HG03442 (cell line): Measurements from ENCODE around the gene AUTS2.
"Not testable (repeated sequence)": the region's sequence is repeated elsewhere in the genome, so short reads cannot be mapped to it uniquely, and the experiment has no call there.

Source experiments
- ATAC-seq: cut with Tn5 transposase; IDR thresholded peaks from one replicate; pipeline ENCODE4 v1.9.1; 2021; ENCODE audit warnings: mild to moderate bottlenecking, moderate library complexity; ENCODE audit not compliant: unreplicated experiment

Gene AUTS2

DNA sequence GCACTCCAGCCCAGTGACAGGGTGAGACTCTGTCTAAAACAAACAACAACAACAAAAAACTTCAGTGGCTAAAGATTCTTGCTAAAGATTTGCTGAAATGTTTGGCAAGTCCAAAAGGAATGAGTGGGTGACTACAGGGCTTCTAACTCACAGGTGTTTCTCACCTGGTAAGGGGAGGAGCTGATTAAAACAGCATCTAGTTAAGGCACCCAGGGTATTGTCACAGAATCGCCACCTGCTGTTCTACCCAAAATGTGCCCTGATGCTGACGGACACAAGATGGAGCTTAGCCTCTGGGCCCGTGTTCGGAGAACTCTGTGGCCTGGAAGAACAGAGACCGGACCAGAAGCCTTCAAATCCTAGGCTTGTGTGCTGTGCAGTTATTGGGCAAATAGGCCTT lies 1197.7 kb downstream of the AUTS2 start:
- ATAC-seq: no peak

DNA sequence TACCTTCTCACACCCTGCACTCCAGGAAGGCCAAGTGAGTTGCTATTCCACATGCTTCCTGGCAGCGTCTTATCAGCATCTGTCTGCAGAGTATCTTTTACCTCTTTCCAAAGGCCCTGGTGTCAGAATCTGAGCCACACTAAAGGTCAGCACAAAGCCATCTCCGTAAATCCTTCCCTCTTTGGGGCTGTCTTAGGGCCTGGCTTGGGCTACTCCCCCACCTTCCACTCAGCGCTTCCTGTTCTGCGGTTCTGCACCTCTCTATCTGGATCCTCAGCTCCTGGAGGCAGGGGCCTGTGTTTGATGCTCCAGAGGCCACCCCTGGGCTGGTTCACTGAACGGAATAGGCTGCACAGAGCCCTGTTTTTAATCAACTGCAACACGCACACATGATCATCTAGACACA lies 1198.8 kb downstream of the AUTS2 start:
- ATAC-seq: no peak

DNA sequence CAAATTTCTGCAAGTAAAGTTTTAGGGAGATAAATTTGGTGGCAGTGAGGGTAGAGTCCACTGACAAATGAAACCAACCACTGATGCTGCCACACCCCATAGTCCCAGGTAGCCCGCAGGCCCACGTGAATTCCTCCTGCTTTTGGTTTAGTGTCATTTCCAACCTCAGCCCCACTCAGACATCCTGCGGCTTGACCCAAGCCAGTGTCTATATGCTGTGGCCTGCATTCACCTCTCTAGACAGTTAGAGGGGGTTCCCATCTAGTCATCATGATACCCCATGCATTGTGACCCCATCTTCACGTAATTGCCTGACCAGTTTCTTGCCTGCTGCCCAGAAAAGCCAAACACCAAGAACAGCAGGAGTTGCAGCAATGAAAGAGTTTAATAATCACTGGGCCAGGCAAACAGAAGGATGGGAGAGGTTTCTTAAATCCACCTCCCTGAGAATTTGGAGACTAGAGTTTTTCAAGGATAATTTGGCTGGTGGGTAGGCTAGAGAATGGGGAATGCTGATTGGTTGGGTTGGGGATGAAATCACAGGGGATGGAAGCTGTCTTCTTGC lies 1201.6 kb downstream of the AUTS2 start:
- ATAC-seq: peak; percentile 44

DNA sequence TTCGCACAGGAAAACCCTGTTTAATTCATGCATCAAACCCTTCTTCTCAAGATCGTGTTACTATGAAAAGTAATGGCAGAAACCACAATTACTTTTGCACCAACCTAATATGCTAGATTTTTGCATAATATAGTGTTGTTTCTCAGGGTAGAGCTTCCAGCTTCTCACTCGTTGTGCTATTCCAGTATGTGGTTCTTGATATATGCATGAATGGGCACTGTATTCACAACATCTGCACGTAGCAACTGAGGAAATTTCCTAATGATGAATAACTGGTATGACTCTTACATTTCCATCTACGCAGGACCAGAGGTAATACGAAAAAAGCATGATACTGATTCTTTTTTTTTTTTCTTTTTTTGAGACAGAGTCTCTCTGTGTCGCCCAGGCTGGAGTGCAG lies 1207.1 kb downstream of the AUTS2 start:
- ATAC-seq: peak; percentile 72

DNA sequence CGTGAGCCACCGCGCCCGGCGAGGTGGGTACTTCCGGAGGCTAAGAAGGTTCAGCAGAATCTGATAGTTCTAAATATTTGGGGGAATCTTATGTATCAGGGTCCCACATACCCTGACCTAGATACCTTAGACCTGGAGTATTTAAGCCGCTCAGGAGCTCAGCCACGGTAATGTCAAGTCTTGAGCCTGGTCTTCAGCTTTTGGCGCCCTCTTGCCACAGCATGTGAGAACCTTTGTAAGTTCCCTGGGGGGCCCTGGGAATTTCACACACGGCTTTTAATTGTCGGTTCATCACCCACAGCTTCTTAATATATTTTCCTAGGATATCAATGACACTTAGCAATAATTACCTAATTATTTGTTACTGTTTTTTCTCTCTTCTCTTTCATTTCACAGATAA lies 1209.4 kb downstream of the AUTS2 start:
- no peak for ATAC-seq

DNA sequence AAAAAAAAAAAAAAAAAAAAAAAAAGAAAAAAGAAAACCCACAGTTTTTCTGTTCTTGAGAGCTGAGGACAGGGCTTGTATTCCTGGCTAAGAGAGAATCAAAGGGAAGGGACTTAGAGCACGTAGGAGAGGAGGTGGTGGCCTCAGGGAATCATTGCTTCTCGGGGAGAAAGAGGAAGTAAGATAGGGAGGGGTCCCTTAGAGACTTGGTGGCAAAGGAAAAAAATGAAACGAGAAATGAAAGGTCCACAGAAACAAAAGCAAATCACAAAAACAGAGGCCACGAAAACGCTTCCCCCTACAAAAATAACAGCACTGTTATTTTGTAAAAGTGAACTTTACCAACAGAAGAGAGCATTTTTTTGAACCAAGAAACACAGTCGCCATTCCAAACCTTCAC lies 1210.6 kb downstream of the AUTS2 start:
- no peak for ATAC-seq

DNA sequence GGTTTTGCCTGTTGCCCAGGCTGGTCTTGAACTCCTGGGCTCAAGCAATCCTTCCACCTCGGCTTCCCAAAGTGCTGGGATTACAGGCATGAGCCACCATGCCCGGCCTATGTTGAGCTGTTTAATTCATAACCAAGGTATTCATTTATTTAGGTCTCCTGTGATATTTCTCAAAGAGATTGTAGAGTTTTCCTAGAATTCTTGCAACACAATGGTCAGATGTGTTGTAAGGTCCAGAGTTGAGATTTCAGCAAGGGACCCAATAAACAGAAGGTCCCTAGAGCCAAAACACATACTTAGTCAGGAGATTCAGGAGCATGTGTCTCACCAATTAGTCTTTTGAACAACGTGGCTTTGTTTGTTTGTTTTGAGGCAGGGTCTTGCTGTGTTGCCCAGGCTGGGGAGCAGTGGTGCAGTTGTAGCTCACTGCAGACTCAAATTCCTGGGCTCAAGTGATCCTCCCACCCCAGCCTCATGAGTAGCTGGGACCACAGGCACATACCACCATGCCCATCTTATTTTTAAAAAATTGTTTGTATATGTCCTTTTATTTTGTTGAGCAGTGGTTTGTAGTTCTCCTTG lies 1212.4 kb downstream of the AUTS2 start:
- no peak for ATAC-seq

DNA sequence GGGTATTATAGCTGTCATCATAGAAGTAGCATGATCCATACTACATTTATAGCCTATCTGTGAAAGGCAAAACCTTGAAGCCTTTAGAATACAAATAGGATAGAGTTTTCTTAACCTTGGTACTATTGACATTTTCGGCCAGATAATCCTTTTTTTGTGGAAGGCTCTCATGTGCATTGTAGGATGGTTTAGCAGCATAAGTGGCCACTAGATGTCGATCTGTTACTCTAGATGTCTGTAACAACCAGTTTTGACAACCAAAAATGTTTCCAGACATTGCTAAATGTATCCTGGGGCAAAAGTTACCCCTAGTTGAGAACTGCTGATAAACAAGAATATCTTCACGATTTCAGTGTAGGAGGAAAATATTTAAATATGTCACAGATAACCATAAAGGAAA lies 1214.2 kb downstream of the AUTS2 start:
- ATAC-seq: no peak

DNA sequence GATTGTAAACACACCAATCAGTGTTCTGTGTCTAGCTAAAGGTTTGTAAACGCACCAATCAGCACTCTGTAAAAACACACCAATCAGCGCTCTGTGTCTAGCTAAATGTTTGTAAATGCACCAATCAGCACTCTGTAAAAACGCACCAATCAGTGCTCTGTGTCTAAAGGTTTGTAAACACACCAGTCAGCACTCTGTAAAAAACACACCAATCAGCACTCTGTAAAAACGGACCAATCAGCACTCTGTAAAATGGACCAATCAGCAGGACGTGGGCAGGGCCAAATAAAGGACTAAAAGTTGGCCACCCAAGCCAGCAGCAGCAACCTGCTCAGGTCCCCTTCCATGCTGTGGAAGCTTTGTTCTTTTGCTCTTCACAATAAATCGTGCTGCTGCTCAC lies 1224.2 kb downstream of the AUTS2 start:
- ATAC-seq: not testable (repeated sequence)

DNA sequence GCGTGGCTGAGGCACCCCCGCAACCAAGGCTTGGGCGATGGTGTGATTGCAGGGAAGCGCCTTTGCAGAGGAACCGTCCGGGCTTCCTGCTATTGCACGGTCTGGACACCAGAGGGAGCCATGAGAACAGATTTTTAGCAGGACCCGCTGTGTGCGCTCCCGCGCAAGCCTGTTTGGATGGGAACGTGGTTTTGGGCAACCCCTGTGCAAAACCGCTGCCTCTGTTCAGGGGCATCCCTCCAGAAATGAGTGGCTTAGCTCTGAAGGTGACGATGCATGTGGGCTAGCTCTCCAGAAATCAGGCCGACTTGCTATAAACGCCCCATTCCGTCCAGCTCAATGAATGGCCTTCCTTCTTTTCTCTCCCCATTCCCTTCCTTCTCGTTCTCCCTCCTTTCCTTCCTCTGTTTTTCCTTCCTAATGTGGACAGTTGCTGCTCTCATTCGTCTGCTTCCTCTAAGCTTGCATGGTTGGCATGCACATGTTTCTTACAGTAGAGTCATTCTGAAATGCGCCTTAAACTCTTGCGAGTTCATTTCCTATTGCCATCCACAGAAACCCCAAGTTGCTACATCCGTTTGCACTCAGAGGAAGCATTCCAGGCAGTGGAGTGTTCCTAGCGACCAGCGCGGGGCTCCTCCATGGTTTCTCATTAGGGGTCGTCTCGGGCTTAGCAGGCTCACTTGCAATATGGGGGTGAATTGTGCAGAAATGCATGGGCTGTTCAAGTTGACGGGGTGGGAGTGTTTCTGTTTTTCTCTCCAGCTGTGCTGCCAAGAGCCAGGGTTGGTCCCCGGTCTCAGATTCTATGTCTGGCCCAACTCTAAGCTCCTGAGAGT lies 1231.2 kb downstream of the AUTS2 start:
- ATAC-seq: peak; percentile 69

DNA sequence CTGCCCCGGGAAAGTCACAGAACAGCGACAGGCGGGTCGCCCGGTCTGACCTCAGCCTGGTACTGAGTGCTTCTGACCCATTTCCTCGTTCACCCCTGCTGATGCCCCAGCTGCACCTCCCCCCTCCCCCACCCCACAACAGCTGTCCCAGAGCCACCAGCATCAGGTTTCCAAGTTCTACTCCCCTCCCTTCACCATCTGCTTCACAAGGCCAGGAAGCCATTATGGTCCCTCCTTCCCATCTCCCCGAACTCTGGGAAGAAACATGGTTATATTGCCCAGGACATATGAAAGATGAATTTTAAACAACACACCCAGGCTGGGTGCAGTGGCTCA lies 1231.8 kb downstream of the AUTS2 start:
- no peak for ATAC-seq

DNA sequence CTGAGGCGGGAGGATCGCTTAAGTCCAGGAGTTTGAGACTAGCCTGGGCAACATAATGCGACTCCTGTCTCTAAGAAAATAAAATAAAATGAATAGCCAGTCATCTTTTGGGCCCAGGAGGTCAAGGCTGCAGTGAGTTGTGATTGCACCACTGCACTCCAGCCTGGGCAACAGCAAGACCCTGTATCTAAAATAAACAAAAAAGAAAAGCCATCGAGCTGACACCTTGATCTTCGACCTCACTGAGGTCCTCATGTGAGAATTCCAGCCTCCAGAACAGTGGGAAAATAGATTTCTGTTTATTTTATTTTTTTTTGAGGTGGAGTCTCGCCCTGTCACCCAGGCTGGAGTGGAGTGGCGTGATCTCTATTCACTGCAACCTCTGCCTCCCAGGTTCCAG lies 1232.2 kb downstream of the AUTS2 start:
- ATAC-seq: no peak

DNA sequence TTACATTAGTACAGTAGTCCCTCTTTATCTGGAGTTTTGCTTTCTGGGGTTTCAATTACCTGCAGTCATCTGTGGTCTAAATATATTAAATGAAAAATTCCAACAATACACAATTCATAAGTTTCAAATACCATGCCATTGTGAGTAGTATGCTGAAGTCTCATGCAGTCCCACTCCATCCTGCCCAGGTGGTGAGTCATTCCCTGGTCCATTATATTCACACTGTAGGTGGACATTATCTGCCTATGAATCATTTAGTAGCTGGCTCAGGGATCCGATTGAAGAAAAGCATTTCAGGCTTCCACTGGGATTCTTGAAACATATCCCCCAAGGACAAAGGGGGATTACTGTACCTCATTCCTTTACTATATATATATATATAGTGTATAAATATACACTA lies 1235.5 kb downstream of the AUTS2 start:
- no peak for ATAC-seq

DNA sequence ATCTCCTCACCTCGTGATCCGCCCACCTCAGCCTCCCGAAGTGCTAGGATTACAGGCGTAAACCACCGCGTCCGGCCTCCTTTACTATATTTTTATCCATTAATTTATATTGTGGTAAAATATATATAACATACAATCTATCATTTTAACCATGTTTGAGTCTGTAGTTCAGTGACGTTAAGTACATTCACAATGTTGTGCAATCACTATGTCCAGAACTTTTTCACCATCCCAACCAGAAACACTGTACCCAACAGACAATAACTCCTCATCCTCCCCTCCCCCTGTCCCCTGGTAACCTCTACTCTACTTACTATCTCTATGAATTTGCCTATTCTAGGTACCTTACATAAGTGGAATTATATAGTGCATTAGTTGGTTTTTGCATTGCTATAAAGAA lies 1236.1 kb downstream of the AUTS2 start:
- no peak for ATAC-seq

DNA sequence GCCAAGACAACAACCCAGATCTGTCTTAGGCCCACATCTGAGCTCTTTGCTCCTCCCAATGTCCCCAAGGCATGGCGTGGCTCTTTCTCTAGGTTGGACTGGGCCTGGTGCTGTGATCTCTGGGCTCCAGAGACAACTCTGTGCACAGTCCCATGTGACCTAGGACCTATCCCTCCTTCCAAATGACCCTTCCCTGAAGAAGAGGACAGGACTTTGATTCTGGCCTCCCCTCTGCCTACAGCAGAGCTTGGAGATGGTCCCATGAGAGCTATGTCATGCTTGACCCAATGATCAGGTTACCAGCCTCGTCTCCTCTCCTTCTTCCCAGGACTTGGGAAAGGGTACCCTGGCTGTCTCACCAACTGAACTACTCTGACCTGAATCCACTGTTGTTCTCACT lies 1237.4 kb downstream of the AUTS2 start:
- no peak for ATAC-seq

DNA sequence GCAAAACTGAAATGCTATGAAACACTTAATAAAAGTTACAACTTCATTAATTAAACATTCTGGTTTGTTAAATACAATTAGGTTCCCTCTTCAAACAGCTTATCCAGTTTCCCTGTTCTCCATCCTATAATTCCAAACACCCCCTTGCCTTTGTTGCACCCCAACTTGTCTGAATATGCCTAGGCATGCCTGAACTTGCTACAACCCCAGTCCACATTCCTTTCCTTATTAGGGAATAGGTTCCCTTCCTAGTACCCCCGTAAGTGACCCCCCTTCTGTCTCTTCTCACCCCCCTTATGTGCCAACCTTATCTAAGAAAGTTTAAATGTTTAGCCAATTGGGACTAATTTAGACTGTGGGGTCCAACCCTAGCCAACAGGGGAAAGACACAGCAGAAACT lies 1238.0 kb downstream of the AUTS2 start:
- no peak for ATAC-seq

DNA sequence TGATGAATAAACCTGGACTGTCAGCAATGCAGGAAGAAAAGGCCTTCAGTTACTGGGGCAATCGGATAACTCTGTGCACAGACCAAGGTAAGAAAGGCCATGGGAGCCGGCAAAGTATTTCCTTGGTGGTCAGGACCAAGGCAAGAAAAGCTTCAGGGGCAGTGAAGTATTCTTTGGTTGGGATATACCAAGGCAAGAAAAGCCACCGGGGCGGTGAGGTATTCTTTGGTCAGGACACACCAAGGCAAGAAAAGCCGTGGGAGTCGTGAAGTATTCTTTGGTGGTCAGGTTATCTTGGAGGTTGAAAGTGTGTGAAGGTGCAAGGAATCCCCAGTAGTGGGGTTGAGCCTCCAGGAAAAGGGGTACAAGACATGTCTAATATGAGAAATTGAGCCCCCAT lies 1238.7 kb downstream of the AUTS2 start:
- ATAC-seq: no peak

DNA sequence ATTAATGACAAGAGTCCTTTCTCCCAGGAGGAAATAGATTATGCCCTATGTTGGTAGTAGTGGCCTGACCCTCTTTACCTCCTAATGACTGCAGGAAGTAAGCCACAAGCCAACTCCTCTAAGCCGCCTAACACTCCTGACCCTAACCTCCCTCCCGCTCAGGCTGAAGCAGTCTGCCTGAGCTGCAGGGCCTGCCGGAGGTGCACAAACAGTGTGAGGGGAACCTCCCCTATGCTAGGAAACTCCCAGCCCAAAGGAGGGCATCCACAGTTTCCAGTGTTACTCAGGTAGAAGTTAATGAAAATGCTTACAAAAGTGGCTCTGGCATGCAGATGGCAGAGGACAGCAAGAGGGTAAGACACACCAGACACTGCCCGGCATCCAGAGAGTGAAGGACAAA lies 1239.3 kb downstream of the AUTS2 start:
- ATAC-seq: no peak

DNA sequence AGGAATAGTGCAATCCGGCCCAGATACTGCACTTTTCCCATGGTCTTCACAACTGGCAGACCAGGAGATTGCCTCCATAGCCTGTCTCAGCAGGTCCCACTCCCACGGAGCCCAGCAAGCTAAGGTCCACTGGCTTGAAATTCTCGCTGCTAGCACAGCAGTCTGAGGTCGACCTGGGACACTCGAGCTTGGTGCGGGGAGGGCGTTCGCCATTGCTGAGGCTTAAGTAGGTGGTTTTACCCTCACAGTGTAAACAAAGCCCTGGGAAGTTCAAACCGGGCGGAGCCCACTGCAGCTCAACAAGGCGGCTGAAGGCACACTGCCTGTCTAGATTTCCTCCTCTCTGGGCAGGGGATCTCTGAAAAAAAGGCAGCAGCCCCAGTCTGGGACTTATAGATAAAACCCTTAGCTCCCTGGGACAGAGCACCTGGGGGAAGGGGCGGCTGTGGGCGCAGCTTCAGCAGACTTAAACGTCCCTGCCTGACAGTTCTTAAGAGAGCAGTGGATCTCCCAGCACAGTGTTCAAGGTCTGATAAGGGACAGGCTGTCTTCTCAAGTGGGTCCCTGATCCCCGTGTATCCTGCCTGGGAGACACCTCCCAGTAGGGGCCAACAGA lies 1240.1 kb downstream of the AUTS2 start:
- ATAC-seq: no peak
